GM19438 (cell line): ENCODE measurements around the gene MYO1D.
"Not testable (repeated sequence)": the region's sequence is repeated elsewhere in the genome, so short reads cannot be mapped to it uniquely, and the experiment has no call there.

Source experiments
- ATAC-seq: cut with Tn5 transposase; IDR thresholded peaks from one replicate; pipeline ENCODE4 v1.9.1; 2021; ENCODE audit warnings: low read depth; ENCODE audit not compliant: unreplicated experiment

MYO1D gene

DNA sequence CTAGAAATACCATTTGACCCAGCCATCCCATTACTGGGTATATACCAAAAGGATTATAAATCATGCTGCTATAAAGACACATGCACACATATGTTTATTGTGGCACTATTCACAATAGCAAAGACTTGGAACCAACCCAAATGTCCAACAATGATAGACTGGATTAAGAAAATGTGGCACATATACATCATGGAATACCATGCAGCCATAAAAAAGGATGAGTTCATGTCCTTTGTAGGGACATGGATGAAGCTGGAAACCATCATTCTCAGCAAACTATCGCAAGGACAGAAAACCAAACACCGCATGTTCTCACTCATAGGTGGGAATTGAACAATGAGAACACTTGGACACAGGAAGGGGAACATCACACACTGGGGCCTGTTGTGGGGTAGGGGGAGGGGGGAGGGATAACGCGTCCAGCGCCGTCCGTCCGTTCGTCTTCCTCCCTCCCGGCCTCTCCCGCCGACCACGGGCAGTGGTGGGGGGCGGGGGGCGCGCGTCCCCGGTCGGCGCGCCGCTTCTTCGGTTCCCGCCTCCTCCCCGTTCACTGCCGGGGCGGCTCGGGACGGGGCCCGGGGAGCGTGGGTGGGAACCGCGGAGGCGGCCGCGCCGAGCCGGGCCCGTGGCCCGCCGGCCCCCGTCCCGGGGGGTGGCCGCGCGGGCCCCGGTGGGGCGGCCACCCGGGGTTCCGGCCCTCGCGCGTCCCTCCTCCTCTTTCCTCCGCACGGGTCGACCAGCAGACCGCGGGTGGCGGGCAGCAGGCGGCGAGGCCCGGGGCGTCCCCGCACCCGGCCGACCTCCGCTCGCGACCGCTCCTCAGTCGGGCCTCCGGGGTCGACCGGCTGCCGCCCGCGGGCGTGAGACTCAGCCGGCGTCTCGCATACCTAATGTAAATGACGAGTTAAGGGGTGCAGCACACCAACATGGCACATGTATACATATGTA is 54.7 kb downstream of the MYO1D start:
- ATAC-seq: not testable (repeated sequence)

DNA sequence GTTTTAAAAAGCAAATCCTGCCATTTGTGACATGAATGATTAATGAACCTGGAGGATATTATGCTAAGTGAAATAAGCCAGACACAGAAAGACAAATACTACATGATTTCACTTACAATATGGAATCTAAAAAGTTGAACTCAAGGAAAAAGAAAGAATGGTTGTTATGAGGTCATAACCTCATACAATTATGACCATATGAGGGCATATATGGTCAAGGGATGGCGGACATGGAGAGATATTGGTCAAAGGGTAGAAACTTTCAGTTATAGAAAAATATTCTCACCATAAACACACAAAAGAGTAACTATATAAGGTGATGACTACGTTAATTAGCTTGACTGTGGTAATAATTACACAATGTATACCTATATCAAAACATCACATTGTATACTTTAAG is 56.5 kb downstream of the MYO1D start:
- ATAC-seq: no peak

DNA sequence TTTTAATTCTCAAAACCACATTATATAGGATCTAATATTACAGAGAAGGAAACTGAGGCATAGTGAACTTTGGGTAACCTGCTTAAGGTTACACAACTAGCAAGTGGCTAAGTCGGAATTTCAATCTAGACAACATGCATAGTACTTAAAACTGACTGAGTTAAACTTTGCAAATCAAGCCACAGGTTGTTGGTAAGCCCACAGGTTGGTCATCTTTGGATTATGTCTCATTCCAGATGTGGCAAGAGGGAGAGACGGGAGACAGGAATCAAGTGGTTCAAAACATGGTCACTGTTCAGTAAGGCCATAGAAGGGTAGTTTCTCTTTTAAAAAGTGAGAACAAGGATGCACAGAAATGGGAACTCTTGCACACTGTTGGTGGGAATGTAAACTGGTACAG is 57.1 kb downstream of the MYO1D start:
- no peak for ATAC-seq

DNA sequence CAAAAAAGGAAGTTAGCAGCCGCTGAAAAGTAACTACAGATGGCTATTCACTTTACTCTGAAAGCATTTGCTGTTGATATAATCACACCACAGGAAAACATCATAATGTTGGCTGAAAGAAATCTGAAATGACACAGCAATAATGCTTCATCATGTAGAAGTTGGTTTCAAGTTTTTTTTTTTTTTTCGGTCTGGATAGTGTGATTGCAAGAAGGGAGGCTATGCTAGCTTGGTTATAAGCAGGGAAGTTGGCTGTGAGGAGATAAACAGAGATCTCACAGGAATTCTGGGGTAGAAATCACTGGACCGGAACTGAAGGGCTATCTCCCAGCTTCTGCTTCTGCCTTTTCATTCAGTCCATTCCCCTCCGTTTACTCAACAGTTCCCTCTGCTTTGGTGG is 57.9 kb downstream of the MYO1D start:
- no peak for ATAC-seq

DNA sequence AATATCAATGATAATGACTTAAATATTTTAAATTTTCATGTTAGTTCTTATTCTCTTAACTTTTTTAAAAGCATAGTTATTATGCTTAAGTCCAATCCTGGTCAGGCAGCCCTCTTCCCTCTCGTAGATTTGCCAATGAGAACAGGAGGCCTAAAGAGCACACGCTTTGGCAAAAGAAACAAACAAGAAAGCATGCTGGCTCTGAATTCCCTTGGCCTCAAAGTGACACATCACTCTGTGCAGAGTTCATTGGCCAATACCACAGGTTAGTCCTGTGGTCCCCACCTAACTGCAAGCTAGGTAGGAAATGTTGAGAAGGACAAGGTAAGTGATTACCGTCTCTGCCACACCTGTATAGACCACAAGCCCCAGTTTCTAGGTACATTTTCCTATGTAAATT is 61.5 kb downstream of the MYO1D start:
- no peak for ATAC-seq

DNA sequence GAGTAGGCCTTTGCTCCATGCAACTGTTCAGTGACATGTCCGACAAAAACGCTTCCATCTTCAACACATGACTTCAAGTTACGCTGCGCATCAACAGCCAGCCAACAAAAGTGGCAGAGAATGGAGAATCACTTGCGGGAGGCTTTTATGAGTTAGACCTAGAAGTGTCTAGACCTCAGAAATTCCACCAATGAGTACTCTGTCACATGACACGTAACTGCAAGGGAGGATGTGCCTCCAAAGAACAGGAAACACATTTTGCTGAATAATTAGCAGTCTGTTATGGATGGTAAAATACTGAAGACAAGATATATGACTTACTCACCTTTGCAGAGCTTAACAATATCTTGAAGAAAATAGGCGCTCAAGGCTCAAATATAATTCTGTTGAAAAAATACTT is 62.1 kb downstream of the MYO1D start:
- no peak for ATAC-seq

DNA sequence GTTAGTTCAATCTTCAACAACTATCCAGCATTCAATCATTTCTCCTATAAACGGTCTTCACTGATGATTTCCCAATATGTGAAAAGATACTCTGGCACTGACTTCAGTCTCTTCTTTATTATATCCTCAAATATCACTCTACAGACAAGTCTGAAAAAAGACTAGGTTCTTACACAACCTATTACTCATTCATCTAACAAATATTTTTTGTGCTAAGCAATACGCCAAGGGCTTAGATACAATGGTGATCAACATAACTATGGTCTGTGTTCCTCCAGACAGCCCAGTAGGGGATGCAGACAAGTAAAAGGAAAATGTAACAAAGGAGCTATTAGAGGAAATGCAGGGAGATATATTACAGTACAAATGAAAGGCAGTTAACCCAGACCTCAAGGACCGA is 63.9 kb downstream of the MYO1D start:
- no peak for ATAC-seq

DNA sequence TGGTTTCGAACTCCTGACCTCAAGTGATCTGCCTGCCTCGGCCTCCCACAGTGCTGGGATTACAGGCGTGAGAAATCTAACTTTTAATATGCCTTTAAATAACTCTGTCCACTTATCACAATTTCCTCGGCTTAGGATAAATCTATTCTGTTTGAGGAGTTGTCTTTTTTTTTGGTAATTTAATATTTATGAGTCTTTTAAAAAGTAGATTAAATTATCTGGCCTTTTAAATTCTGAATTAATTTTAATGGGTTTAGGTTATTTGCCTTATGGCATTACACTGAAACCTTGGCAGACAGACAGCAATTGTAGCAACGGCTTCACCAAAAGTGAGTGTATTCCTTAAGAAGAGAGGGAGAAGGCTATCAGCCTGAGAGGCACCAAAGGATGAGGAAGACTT is 66.2 kb downstream of the MYO1D start:
- ATAC-seq: no peak

DNA sequence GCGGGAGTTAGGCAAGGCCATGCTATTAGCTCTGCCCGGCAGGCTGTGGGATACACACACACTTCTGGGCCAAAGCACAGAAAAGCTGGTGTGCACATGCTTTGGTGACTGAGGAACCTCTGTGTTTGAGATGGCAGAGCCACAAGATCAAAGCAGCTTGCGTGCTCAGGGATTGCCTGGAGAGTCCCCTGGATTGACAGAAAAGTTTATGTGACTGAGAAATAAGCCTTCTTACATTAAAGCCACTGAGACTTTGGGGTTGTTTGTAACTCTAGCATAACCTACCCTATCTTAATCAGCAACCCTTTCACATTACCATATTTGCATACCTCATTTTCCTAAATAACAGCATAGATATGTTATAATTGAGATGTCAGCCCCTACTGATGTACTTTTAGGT is 69.3 kb downstream of the MYO1D start:
- no peak for ATAC-seq

DNA sequence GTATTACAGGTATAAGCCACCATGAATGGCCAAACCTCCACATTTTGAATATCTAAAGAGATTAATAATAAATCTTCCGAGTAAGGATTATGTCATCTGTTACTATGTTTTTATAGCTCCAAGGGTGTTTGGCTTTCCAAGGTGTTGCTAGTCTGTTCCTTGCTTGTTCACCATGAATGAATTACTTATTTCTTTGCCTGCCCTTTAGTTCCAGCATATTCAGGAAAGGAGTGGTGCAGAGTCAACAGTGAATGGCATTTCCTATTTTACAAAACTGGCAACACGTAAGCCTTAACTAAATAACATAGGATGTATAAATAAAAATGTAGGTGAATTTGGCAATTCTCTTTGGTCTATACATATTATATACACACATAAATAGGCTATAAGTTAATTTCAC is 70.3 kb downstream of the MYO1D start:
- no peak for ATAC-seq

DNA sequence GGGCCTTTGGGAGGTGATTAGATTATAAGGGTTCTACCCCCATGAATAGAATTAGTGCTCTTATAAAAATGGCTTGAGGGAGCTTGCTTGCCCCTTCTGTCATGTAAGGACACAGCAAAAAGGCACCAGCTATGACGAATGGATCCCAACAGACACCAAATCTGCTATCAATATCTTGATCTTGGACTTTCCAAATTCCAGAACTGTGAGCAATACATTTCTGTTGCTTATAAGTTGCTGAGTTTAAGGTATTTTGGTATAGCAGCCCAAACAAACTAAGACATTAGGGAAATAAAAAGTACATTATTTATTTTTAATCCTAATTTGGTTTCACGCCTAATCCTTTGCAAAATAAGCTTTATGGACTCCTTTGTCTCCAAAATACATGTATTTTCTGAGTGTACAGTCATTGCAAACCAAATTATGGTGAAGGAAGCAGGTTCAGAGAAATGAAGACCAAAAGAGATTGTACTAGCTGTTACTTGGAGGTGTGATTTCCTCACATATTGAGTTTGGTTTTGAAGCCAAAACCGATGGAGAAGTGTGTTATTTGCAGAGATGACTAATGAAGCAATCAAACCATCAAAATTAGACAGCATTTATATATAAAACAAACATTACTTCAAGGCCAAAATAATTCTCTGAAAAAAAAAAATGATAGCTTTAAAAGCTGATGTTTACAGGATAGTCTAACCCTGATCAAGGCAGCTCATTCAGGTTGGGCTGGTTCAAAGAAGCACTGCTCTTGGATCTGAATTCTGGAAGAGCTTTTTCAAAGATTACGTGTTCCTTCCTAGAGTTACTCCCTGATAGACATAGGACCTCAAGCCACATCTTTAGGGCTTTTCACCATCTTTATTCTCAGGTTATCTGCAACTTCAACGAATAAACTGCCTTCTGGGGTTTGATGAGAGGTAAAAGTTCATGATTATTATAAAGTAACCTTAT is 71.6 kb downstream of the MYO1D start:
- no peak for ATAC-seq

DNA sequence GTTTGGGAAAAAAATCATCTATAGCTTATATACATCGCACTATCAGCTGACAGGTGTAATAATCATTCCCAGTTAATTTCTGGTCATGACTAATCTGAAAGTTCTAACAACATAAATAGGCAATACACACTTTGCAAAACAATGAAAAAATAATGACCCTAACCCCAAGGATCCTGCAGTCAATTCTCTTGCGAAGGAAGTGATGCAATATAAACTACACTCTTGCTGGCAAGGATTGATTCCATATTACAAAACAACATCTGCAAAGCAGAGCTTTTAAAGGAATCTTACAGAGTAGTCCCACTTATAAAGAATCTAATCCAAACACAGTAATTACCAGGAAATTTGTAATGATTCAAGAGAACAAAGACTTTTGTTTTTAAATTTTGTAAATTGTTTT is 73.4 kb downstream of the MYO1D start:
- ATAC-seq: no peak

DNA sequence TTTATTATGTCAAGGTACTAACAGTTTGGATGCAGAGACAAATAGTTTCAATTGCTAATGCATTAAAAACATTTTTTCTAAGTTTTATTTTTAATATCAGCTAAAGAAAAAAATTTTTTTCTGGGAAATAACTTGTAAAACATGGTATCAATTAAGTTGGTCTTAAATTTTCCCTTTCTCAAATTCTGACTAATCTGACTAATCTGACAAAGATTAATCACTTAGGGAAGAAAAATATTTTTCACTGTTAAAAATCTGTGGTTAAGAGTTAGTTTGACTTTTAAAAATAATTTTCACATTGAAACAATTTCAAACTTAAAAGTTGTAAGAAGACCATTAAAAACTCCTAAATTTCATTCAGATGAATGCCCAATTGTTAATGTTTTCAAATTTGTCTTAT is 74.6 kb downstream of the MYO1D start:
- no peak for ATAC-seq

DNA sequence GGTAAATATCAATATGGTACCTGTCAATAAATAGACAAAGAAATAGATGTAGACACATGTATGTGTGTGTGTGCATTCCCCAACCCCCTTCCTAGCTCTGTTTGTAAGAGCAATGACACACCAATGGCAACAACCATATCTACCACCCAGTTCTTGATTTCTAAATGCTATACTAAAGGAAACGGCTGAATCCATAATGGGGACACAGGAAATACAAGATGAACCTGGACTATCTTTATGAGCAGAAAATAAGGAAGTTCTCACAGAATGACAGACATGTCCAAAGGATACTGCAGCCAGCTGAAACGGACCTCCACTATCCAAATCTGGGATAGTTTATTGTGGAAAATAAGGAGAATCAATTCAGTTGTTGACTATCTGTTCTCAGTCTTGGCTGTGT is 75.3 kb downstream of the MYO1D start:
- ATAC-seq: no peak

DNA sequence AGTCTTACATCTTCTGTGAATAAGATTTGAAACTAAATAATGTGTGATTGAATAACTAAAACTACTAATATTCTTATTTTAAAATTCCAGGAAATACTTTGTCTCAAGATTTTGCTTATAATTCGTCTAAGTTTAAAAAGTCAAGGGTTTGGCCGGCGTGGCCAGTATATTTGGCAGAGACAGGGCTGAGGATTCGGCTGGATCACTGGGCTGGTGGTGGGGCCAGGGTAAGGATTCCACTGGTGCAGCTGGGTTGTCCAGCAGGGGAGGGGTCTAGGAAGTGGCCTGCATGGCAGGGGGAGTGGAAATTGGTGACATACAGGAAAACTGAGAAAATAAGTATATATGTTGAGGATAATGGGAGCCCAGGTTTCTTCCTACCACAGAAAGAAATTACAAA is 75.7 kb downstream of the MYO1D start:
- ATAC-seq: no peak

DNA sequence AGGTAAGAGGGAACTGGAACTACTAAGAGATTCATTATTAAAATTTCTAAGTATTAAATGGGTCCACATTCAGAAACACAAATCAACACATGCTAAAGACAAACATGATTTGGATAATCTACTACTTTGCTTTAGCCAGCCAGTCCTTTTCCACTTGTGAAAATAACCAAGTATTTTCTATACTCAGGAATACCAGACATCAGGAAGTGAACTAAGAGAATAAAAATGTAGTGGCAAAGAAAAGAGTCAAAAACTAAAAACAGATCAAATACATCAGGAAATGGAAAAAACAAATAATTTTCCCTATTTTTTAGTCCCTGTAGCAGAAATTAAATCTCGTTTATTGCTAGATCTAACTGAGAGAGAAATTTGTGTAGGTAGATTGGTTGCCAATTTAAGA is 78.0 kb downstream of the MYO1D start:
- no peak for ATAC-seq

DNA sequence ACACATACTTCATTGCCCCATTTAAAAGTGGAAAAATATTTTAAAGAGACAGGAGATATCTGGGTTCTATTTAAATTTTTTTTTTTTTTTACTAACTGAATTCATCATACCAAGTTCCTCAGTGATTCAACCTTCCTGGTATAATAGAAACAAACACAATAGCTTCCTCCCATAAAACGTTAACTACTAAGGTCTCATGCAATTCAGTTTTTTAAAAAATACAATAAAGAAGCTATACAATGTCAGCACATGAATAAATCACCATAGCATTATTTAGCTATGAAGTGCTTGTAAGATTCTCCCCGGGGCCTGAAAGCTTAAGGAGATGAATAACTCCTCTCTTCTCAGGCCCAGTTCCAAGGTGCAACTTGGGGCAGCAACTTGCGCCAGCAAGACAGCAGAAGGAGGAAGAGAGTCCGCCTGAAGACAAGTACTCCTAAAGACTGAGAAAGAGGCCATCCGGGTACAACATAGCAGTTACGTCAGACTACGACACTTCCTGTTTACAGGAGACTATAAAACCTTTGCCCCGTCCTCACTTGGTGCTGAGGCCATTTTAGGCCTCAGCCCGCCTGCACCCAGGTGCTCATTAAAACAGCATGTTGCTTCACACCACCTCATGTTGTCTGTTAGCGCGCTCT is 81.5 kb downstream of the MYO1D start:
- no peak for ATAC-seq

DNA sequence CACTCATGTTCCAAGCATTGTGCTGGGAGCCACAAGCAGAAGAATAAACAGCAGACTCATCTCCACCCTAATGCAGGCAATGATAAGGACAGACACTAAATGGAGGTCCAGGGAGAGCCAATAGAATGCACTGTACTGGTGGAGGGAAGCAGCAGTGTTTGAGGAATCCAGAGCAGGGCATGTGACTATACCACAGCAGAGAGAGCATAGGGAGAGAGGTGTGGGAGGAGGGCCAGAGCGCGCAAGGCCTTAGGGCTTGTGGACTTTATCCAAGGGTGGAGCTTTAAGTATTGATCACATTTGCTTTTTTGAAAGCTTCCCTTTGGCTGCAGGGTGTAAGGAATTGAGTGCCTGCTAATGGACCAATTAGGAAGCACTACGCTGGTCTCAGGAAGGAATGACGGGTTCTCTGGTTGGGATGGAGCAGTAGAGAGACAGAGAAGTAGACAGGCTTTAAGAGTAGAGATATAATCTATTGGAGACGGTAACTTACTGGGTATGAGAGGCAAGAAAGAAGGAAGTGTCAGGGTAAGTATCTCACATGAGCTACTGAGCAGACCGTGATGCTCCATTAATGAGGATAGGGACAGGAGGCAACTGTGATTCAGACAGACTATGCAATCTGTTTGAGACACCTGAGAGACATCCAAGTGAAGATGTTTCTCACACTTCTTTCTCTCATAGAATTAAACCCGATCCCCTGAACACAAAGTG is 82.2 kb downstream of the MYO1D start:
- no peak for ATAC-seq

DNA sequence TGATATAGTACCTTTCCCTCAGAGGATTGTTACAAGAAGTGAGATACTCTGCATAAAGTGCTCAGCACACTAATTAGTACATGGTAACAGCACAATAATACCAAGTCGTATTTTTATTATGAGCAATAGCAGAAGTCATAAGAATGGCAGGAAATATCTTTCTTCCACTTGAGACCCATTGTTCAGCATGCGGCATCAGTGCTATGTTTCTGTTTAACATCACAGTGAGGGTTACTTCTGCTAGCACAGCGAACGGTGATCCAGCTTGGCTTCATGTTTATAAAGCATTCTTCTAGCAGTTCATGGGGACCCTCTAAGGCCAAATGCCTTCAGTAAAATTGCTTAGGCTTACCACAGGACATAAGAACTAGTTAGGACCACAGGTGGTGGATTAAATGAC is 83.1 kb downstream of the MYO1D start:
- no peak for ATAC-seq

DNA sequence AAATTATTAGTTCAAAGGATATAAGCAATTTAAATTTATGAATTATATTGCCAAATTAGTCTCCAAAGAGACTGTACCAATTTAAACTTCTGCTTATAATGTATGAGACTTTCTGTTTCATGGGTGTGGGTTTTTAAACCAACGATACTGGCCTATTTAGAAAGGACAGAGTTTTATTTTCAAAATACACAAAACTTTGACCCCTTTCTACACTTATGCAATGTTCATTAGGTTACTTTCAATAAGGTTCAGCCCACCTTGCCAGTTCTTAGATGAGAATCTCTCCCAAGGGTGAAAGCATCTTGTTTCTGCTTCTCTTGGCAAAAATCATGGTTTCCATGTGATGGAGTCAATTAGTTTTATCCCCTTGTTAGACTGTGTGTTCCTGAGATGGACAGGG is 84.7 kb downstream of the MYO1D start:
- ATAC-seq: no peak
